ENCODE data around the gene BORCS8.
"Not testable (repeated sequence)": the region's sequence is repeated elsewhere in the genome, so short reads cannot be mapped to it uniquely, and the experiment has no call there.

The BORCS8 gene

GRCh38 chr19:19154768-19155494 lies 37.0 kb downstream of the BORCS8 start:
- no peaks in the 10 kb centered on the region for H3K27me3 ChIP-seq (replicated peaks)
- in situ Hi-C loops (cut with HindIII; ENCODE audit: low pct_ligation_motif_present, low sequenced_read_pairs) = no loop called here
- no peak overlapping the region for H3K27ac ChIP-seq
- TF ChIP-seq, protein P1, sequence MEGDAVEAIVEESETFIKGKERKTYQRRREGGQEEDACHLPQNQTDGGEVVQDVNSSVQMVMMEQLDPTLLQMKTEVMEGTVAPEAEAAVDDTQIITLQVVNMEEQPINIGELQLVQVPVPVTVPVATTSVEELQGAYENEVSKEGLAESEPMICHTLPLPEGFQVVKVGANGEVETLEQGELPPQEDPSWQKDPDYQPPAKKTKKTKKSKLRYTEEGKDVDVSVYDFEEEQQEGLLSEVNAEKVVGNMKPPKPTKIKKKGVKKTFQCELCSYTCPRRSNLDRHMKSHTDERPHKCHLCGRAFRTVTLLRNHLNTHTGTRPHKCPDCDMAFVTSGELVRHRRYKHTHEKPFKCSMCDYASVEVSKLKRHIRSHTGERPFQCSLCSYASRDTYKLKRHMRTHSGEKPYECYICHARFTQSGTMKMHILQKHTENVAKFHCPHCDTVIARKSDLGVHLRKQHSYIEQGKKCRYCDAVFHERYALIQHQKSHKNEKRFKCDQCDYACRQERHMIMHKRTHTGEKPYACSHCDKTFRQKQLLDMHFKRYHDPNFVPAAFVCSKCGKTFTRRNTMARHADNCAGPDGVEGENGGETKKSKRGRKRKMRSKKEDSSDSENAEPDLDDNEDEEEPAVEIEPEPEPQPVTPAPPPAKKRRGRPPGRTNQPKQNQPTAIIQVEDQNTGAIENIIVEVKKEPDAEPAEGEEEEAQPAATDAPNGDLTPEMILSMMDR (IDR thresholded peaks at IDR 0.05; ENCODE audit: low read depth, low read length, missing control alignments) = no peak
- H3K36me3 ChIP-seq (replicated peaks) = no peaks in the 10 kb centered on the region
- no peak overlapping the region for H3K4me3 ChIP-seq (ENCODE audit: low read depth, low read length)
- DNase-seq = no peak

DNA sequence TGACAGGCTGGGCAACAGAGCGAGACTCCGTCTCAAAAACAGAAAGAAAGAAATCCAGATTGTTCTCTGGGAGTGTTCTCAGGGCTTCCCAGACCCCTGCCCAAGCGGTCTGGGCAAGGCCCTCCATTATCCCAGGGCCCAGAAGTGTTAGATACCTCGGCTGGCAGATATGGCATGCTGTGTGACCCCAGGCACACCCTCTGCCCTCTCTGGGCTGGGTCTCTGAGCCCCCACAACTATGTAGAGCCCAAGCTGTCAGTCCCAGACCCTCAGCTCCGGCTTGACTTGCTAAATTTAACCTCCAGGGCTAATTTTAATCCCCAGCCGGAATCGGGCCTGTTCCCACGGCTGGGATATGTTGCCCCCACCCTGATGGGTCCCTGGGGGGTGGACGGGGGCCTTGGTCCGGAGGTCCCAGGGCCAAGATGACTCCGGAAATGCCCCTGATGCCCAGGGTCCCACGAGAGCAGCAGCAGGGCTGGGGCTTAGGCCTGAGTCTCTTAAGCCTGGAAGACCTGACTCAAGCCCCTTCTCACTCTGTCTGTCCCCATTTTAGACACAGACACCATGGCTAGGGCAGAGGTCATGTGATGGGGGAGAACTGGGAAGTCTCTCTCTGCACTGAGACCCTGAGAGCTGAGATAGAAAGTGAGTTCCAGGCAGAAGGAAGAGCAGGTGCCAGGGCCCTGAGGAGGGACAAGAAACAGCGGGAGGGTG lies 39.1 kb downstream of the BORCS8 start:
- Histone ChIP-seq H3K36me3 (replicated peaks) (no peaks in the 10 kb centered on the region), H3K27me3 (replicated peaks) (no peaks in the 10 kb centered on the region), H3K4me3 (ENCODE audit: low read depth, low read length) (no peak overlapping the region), H3K27ac (no peak overlapping the region)
- no peak for DNase-seq
- TF ChIP-seq, protein P1 (IDR thresholded peaks at IDR 0.05; ENCODE audit: low read depth, low read length, missing control alignments) = no peak
- in situ Hi-C loops (cut with HindIII; ENCODE audit: low pct_ligation_motif_present, low sequenced_read_pairs) = no loop called here

DNA sequence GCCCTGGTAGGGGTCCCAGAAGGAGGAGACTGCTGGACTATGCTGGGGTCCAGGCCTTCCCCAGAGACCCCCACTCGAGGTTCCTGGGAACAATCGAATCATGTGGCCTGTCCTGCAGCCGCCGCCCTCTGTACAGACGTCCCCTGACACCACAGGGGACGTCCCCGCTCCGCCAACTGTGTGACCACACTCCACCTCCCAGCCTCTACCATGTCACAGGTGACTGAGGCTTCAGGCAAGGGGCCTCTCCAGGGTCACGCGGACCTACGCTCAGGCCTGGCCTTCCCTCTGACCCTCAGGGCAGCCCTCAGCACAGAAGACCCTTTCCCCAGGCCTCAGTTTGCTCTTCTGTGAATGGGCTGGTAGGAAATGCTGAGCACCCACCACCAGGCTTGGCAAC lies 40.5 kb downstream of the BORCS8 start:
- Histone ChIP-seq H3K4me3 (ENCODE audit: low read depth, low read length) (no peak overlapping the region), H3K27me3 (replicated peaks) (no peaks in the 10 kb centered on the region), H3K36me3 (replicated peaks) (no peaks in the 10 kb centered on the region), H3K27ac (no peak overlapping the region)
- DNase-seq = no peak
- in situ Hi-C loops (cut with HindIII; ENCODE audit: low pct_ligation_motif_present, low sequenced_read_pairs) = no loop called here
- TF ChIP-seq, protein P1 (IDR thresholded peaks at IDR 0.05; ENCODE audit: low read depth, low read length, missing control alignments) = no peak

DNA sequence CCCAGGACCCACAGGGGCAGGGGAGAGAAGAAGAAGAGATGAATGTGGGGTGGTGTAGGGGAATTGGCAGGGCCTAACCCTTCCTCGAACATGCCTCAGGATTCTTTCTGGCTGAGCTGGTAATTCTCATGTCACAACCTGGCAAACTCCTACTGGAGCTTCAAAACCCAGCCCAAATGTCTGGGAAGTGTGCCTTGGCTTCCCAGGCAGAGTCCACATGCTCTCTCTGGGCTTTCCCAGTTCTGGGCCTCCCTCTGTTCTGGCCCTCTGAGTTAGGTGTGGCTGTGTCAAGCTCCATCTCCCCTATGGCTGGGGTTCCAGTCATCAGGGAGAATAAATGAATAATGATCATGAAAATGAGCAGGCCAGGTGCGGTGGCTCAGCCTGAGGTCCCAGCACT lies 42.5 kb downstream of the BORCS8 start:
- in situ Hi-C loops (cut with HindIII; ENCODE audit: low pct_ligation_motif_present, low sequenced_read_pairs) = no loop called here
- H3K27ac ChIP-seq = no peak overlapping the region
- H3K36me3 ChIP-seq (replicated peaks) = no peaks in the 10 kb centered on the region
- DNase-seq = no peak
- no peaks in the 10 kb centered on the region for H3K27me3 ChIP-seq (replicated peaks)
- TF ChIP-seq, protein P1 (IDR thresholded peaks at IDR 0.05; ENCODE audit: low read depth, low read length, missing control alignments) = no peak
- H3K4me3 ChIP-seq (ENCODE audit: low read depth, low read length) = no peak overlapping the region

DNA sequence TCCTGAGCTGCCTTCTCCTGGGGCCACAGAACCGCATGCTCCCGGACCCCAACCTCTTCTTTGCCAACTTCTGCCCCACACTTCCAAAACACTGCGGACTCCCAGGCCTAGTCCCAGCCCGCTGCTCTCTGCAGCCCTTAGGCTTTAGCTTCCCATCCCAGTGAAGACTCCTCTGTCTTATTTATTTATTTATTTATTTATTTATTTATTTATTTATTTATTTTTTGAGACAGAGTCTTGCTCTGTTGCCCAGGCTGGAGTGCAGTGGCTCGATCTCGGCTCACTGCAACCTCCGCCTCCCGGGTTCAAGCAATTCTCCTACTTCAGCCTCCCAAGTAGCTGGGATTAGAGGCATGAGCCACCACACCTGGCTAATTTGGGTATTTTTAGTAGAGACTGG lies 43.4 kb downstream of the BORCS8 start:
- DNase-seq; in situ Hi-C loops (cut with HindIII; ENCODE audit: low pct_ligation_motif_present, low sequenced_read_pairs): not testable (repeated sequence)

GRCh38 chr19:19147344-19147743 lies 44.6 kb downstream of the BORCS8 start:
- in situ Hi-C loops (cut with HindIII; ENCODE audit: low pct_ligation_motif_present, low sequenced_read_pairs) = no loop called here
- no peak overlapping the region for H3K27ac ChIP-seq
- TF ChIP-seq, protein P1 (IDR thresholded peaks at IDR 0.05; ENCODE audit: low read depth, low read length, missing control alignments) = no peak
- no peaks in the 10 kb centered on the region for H3K36me3 ChIP-seq (replicated peaks)
- DNase-seq = no peak
- no peak overlapping the region for H3K4me3 ChIP-seq (ENCODE audit: low read depth, low read length)
- no peaks in the 10 kb centered on the region for H3K27me3 ChIP-seq (replicated peaks)

More for the DNA sequence above, 43.4 kb downstream of the BORCS8 start:
- not testable (repeated sequence) for H3K36me3 ChIP-seq (replicated peaks); H3K4me3 ChIP-seq (ENCODE audit: low read depth, low read length); H3K27me3 ChIP-seq (replicated peaks); H3K27ac ChIP-seq

Data from brain microvascular endothelial cell (primary cell).